Medulla oblongata (tissue), 1 donor: ENCODE results near the gene SOBP.
"Not testable (repeated sequence)": the region's sequence is repeated elsewhere in the genome, so short reads cannot be mapped to it uniquely, and the experiment has no call there.

ENCODE experiments used
- DNase-seq: peaks from one replicate; pipeline ENCODE4 v3.0.0-alpha.2; 2015; ENCODE audit errors: extremely low spot score

Gene SOBP, protein sequence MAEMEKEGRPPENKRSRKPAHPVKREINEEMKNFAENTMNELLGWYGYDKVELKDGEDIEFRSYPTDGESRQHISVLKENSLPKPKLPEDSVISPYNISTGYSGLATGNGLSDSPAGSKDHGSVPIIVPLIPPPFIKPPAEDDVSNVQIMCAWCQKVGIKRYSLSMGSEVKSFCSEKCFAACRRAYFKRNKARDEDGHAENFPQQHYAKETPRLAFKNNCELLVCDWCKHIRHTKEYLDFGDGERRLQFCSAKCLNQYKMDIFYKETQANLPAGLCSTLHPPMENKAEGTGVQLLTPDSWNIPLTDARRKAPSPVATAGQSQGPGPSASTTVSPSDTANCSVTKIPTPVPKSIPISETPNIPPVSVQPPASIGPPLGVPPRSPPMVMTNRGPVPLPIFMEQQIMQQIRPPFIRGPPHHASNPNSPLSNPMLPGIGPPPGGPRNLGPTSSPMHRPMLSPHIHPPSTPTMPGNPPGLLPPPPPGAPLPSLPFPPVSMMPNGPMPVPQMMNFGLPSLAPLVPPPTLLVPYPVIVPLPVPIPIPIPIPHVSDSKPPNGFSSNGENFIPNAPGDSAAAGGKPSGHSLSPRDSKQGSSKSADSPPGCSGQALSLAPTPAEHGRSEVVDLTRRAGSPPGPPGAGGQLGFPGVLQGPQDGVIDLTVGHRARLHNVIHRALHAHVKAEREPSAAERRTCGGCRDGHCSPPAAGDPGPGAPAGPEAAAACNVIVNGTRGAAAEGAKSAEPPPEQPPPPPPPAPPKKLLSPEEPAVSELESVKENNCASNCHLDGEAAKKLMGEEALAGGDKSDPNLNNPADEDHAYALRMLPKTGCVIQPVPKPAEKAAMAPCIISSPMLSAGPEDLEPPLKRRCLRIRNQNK

DNA sequence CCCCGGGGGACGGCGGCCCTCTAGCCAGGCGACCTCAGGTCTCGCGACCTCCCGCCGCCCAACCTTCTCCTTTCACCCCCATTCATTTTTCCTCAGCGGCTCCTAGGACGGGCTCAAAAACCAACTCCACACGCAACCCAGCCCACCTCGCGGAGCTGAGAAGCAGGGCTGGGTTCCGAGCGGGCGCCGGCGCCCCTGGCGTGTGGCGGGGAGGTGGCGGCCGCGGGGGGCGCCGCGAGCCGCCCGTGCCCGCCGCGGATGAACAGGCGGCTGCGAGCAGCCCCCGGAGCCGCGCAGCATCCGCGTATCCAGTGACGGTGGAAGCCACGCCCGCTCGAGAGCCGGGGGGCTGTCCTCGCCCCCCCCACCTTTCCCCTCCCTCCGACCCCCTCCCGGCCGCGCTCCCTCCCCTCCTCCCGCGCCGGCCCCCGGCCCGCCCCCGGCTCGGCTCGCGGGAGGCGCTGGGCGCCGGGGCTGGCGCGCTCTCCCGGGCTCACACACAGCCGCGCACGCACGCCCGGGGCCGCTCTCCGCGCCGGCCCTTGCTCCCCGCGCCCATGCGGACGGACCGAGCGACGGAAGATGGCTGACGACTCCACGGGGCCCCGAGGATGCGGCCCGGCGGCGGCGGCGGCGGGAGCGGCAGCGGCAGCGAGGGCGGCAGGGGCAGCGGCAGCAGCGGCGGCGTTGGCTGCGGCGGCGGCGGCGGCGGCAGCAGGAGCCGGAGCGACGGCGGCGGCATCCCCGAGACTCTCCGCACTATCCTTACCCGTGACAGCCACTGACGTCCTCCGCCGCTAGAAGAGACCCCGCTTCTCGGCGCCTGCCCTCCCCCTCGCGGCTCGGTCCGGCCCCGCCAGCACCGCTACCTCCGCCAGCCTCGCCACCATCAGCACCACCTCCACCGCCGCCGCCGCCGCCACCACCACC, at the start of gene SOBP:
Gene SOBP (plus strand): TSS at position 482 of the 930 bp plus-strand sequence. CDS start 500 bp downstream, outside the sequence.
- peak; percentile 75 for DNase-seq

DNA sequence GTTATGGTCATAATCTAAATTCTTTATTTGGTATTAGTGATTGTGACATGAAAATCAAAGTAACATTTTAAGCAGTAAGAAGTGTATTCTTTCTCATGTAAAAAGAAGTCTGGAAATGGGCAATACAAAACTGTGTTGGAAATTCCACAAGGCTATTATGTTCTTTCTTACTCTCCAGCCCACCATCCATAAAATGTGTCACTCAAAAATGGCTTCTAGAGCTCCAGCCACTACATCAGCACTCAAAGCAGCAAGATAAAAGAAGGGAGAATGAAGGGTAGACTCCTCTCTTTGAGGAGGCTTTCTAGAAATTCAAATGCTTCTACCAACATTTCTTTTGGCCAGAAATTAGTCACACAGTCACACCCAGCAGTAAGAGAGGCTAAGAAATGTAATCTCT, 49.0 kb upstream of the SOBP start:
- DNase-seq = no peak

DNA sequence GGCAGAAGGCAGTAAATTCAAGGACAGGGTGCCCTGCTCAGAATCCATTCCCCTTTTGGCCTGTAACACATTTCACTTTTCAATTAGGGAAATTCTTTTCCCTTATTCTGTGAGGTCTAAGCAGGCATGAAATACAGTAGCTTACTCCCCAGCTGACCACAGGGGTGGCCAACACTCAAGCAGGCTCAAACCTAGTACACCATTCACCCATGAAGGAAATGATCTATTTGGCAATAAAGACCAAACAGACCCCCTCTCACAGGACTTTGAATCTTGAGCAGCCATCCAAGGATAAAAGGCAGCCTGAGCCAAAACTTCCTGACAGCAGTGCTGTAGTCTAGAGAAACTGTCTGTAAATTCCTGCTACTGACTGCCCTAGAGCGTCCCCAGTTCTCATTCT, 48.2 kb upstream of the SOBP start:
- DNase-seq = no peak

DNA sequence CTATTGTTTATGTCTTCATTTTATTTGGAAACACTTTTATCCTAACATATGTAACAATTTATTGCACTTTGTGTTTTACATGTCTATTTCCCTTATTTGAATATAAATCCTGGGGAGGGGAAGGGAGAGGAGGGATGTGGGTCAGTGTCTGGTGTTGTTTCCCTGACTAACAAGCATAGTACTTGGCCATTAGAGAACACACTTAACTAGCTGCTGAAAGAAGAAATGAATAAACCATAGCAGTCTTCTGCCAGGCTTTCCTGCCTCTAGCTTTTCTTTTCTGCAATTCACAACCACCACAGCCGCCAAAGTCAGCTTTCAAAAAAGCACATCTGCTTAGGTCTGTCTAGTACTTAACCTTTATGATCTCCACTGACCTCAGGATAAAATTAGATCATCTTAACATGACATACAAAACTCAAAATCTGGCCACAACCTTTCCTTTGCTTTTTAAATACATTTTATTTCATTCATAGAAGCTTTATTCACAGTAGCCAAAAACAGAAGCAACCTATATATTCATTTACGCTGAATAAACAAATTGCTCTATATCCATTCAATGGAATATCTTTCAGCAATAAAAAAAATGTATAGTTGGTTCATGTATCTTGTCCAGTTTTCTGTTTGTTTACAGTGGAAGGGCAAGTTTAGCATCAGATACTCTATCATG, 46.8 kb upstream of the SOBP start:
- DNase-seq = no peak

DNA sequence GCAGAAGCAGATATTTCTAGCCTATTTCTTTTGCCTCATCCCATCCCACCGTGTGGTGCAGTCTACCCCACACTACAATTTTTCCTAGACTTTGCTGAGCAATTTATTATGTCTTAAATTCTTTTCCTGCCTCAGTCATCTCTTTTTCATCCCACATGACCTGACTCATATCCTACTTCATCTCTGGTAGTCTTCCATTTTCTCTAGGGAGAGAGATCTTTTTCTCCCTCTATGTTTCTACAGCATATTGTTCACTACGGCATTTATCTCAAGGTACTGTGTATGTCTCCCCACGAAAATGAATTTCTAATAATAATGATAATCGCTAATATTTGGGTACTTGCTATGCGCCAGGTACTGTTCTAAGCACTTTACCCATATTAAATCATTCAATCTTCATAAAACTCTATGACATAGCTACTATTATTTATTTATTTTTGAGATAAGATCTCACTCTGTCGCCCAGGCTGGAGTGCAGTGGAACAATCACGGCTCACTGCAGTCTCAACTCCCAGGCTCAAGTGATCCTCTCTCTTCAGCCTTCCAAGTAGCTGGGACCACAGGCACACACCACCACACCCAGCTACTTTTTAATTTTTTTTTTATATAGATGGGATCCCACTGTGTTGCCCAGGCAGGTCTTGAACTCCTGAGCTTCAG, 46.2 kb upstream of the SOBP start:
- DNase-seq = no peak

DNA sequence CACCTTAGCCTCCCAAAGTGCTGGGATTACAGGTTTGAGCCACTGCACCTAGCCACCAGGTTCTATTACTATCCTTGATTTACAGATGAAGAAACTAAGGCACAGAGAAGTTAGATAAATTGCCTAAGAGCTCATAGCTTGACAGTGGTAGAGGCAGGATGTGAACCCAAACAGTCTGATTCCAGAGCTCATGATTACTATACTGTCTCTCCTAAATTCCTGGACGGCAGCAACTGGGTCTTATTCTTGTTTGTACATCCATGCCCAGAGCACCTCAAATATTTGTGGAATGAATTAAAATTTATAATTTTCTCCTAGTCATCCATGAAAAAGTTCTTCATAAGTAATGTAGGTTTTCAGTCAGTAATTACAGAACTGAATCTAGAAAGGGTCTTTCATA, 45.6 kb upstream of the SOBP start:
- DNase-seq = no peak

DNA sequence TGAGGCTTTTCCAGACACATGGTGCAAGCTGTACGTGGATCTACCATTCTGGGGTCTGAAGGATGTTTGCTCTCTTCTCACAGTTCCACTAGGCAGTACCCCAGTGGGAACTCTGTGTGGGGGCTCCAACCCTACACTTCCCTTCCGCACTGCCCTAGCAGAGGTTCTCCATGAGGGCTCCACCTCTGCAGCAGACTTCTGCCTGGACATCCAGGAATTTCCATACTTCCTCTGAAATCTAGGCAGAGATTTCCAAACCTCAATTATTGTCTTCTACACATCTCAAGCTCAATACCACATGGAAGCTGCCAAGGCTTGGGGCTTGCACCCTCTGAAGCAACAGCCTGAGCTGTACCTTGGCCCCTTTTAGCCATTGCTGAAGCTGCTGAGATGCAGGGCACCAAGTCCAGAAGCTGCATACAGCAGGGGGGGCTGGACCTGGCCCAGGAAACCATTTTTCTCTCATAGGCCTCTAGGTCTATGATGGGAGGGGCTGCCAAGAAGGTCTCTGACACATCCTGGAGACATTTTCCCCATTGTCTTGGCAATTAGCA, 42.2 kb upstream of the SOBP start:
- no peak for DNase-seq

DNA sequence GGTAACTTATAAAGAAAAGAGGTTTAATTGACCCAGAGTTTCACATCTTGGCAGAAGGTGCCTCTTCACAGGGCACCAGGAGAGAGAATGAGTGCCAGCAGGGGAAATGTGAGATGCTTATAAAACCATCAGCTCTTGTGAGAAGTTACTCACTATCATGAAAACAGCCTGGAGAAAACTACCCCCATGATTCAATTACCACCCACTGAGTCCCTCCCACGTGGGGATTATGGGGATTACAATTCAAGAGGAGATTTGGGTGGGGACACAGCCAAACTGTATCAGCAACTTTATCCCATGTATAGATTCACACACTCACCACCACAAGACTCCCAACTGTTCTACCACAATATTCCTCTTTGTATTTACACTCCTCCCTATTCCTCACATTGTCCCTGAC, 41.1 kb upstream of the SOBP start:
- DNase-seq = no peak

DNA sequence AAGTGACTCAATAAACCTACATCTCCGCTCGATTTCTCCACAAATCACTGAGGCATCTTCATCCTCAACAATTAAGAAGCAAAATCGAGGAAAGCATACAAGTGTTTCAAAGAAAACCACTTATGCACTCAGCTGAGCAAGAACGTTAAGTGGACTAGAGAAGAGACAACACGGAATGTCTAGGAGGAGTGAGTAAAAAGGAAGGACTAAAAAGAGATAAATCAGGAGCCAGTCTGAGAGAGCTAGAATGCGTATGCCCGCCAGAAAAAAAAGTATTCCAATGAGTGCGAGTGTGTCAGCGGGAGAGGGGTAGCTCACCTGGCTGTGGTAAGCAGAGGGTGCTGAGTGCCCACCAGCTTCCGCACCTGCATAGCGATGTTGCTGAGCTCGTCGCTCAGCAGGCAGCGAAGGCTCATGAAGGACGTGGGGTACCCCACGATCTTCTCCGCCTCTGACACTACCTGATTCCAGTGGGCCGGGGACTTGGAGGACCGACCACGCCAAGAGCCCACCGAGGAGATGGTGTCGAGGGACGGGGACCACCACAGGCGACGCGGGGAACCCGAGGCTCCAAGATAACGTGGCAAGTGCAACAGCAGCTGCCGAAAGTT, 31.1 kb upstream of the SOBP start:
- peak; percentile 20 for DNase-seq

DNA sequence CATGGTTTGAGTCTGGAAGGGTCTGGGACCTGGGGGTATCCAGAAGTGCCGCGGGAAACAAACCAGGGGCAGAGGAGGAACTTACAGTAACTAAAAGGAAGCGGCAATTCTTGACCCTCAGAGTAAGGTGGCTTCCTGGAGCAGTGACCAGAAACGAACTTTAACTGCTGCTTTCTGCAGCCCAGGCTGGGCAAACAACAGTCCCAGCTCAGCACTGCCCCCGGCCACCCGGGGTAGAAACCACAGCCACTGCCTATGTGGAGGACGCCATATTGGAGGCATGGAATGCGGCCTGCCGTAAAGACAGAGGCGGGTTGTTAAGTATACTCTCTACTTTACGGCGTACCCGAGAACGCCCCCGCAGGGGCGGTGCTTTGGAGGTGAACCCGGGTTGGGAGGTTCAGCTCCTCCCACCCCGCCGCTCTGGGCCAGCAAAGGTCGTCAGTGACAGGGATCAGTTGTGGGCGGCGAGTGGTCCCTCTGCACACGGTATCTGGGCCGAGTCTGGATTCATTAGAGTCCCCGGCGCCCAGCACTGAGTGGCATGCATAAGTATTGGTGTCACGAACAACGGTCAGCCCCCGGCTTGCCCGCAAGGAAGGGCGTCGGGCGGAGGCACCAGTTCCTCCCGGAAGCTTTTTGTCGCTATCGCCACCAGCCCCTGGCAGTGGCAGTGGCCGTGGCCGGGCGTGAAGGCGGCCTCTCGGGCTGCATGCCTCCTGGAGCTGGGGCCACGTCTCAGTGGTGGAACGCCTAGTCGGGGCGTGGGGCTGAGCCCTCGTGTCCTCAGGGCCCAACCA, 30.4 kb upstream of the SOBP start, which contains the start of gene PDSS2:
Gene PDSS2 (minus strand): TSS at position 282 of the 800 bp plus-strand sequence. CDS start 279 bp downstream, at position 3.
- peak; percentile 99 for DNase-seq

DNA sequence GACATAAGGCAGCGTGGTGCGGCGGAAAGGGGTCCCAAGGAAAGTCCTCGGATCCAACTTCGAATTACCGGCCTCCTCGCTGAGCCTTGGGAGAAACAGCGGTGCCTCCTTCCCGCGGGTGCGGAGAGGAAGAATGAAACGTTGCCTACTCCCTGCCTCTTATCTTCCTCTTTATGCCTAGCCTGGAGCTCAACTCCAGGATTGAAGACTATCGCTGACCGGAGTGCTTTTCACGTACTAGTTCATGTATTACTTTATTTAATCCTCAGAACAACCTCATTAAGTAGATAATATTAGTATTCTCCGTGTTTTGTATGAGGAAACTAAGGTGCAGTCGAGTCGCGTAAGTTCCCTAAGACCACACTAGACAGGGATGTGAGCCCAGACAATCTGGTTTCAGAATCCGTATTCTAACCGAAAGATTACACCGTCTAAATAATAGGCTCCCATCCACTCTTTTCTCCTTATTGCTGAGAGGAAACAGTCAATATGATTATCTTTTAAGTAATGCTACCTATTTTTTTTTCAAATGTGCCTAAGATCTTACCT, 29.8 kb upstream of the SOBP start:
- peak; percentile 51 for DNase-seq

DNA sequence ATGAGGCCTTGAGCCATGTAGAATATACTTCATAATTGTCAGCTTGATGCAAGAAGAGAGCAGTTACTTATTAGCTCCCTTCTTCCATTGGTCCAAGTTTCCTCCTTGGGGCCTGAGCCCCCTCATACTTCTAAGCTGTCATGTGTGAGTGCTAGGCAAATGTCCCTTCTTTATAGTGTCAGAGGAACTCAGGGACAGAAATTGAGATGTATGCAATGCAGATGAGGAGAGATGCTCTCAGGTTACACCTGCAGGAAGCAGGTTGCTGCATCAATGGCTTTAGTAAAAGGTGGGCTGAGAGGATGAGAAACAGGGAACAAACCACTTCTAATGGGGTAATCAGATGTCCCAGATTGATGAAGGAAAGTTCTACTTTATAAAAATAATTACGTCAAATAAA, 23.9 kb upstream of the SOBP start:
- DNase-seq = no peak

DNA sequence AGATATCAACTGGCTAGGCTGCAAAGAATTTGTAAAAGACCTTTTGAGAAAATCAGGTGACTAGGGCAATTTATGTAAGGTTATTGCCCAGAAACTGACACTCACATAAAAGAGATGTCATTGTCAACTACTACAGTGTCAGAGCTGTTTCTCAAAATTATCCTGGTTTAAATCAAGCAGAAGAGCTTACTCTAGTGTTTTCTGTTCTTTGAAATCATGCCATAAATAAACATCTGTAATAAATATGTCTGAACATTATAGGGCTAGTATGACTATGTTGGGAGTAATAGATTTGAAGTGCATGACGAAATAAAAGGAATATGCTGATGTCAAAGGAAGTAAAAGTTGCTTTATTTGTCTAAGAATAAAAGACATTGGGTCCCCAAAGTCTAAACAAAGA, 19.6 kb upstream of the SOBP start:
- no peak for DNase-seq

DNA sequence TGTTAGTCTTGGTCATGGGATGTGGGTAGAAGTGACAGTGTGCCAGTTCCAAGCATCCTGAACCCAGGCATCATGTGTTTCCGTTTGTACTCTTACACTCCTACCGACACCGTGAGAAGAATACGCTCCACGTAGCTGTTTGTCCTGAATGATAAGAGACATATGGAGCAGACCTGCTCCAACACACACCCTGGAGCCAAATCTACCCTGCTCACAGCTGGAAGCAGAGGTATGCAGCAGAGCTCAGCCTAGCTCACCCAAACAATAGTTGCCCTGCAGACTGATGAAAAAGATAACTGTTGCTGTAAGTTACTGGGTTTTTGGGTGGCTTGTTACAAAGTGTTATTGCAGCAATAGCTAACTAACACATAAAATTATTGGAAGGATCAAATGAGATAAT, 16.3 kb upstream of the SOBP start:
- no peak for DNase-seq

DNA sequence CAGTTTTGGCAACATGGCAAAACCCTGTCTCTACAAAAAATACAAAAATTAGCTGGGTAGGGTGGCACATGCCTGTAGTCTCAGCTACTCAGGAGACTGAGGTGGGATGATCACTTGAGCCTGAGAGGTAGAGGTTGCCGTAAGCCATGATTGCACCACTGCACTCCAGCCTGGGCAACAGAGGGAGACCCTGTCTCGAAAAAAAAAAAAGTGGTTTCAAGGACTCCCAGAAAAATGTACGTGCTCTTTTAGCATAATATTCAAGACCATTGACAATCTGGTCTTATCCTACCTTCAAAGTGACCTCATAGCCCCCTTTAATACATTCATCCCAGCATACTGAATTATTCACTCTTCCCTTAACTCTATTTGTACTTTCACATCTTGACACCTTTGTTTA, 14.6 kb upstream of the SOBP start:
- DNase-seq = not testable (repeated sequence)

DNA sequence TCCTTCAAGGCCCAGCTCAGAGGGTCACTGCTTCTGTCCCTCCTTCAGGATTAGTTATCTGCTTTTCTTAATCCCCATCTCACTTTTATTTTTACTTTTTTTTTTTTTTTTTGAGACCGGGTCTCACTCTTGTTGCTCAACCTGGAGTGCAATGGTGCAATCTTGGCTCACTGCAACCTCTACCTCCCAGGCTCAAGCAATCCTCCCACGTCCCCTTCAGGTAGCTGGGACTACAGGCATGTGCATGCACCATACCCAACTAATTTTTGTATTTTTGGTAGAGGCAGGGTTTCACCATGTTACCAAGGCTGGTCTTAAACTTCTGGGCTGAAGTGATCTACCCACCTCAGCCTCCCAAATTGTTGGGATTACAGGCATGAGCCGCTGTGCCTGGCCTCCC, 14.1 kb upstream of the SOBP start:
- not testable (repeated sequence) for DNase-seq

DNA sequence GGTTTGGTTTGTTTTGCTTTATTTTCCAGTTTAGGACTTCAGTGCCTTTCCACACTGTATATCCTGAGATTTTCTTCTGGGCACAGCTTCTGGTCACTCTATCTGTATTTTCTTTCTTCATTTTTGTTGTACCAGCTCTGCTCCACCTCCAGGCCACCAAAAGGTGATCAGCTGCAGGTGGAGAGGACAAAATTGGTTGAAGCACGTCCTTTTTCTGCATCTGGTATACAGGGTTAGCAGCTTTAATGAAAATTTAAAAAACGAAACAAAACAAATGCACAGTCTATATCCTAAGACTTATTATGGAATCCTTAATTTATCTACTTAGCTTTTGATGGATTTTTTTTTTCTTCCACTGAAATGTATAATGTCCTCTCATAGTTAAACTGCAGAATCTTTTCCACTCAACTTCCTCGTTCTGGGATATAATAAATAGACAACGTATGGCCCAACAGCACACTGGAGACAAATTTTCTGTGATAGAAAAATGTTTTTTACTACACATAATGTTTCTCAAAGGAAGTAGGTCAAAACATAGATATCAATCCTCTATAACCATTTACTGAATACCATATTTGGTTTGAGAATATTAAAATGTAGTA, 10.7 kb upstream of the SOBP start:
- no peak for DNase-seq

DNA sequence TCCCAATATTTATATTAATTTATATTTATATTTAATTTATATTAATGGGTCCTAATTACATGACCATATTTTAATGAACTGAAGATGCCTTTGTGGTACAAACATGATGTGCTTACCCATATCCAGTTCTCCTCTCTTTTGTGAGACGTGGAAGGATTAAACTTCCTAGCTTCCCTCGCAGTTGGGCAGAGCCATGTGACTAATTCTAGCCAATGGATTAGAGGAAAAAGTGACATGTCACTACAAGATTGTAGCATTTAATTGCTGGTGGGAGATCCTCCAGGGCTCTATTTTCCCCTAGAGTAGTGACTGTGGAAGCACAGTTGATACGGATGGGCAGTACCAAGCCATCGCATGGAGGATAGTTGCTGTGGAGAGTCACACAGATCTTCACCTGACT, 4.8 kb upstream of the SOBP start:
- DNase-seq = no peak
